HG03442 (cell line): ENCODE data around the gene TPST2.

Source experiments
- ATAC-seq: cut with Tn5 transposase; IDR thresholded peaks from one replicate; pipeline ENCODE4 v1.9.1; 2021; ENCODE audit warnings: mild to moderate bottlenecking, moderate library complexity; ENCODE audit not compliant: unreplicated experiment

The TPST2 gene

DNA sequence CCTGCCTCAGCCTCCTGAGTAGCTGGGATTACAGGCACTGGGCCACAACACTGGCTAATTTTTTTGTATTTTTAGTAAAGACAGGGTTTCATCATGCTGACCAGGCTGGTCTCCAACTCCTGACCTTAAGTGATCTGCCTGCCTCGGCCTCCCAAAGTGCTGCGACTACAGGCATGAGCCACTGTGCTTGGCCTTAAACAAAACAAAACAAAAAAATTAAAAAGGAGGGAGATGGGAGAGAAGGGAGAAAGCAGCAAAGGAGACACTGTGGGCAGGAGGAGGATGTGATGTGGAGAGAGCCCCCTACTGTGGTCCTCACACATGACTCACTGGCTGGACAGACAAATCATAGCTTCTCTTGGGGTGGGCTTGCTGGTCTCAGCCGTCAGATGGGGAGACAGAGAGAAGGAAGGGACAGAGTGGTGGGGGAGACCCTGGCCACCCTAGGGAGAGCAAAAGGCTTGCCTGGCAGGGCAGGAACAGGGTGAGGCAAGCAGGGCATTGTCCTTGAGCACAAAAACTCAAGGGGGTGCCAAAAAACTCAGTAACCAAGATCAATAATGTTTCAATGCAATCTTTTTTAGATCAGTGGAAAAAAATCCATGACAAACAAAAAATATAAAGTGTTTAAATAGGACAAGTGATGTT lies 31.6 kb downstream of the TPST2 start:
- ATAC-seq: no peak

DNA sequence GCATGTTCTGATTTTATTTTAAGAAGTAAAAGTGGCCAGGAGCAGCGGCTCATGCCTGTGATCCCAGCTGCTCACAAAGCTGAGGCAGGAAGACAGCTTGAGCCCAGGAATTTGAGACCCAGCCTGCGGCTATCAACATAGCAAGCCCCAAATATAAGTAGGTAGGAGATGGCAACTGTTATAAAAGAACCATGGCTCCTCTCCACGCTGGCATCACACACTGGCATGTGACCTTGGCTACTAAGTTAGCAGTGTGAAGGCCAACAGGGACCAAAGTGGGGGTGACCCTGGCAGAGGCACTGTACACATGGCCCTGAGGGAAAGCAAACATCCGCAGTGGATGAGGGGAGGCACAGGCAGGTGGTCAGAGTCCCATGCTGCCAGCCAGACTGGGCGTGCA lies 33.0 kb downstream of the TPST2 start:
- no peak for ATAC-seq

DNA sequence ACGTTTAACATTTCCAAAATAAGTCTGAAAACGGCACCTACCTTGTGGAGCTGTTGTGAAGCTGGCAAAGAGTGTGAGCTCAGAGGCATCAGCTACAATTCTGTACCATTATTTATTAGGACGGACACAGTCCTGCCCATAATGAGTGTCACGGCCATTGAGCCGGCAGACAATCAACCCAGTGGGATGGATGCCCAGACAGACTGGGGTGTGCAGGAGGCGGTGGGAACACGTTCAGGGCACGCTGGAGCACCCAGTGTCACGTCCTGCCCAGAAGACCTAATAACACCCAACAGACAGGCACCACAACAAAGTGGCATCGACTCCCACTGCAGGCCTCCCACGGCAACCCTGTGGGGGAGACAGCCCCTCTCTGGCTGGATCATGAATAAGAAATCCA lies 34.5 kb downstream of the TPST2 start:
- no peak for ATAC-seq

DNA sequence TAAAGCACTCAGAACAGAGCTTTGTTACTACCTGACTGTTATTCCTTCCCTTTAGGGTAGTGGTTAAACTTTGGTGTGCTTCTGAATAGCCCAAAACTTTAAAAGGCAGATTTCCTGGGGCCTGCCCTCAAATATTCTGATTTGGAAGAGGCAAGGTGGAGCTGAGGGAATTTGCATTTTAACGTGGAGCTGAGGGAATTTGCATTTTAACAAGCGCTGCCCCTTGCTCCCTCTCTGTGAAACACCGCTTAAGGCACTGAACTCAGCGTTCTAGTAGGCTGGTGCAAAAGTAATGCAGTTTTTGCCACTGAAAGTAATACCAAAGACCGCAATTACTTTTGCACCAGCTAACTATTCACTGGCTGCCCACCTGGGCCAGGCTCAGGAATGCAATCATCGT lies 35.0 kb downstream of the TPST2 start:
- ATAC-seq: no peak

DNA sequence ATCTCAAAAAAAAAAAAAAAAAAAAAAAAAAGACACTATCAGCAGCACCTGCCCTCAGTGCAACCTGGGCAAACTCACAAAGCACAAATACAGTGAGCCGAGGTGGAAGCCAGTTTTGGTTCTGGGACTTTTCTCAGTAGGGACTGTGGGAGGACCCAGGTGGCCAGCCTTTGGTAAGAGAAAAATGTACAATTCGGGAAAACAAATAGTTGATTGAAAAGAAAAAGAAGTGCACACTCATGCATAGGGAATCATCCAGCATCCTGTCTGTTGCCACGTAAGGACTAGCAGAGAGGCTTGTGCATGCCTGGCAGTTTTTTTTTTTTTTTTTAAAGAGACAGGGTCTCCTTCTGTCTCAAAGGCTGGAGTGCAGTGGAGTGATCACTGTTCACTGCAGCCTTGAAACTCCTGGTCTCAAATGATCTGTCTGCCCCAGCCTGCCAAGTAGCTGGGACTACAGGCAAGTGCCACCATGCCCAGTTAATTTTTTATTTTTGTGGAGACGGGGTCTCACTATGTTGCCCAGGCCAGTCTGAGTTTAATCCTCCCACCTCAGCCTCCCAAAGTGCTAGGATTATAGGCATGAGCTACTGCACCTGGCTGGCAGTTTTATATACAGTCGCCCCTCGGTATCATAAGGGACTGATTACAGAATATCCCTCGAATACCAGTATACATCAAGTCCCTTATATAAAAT lies 36.7 kb downstream of the TPST2 start:
- no peak for ATAC-seq

DNA sequence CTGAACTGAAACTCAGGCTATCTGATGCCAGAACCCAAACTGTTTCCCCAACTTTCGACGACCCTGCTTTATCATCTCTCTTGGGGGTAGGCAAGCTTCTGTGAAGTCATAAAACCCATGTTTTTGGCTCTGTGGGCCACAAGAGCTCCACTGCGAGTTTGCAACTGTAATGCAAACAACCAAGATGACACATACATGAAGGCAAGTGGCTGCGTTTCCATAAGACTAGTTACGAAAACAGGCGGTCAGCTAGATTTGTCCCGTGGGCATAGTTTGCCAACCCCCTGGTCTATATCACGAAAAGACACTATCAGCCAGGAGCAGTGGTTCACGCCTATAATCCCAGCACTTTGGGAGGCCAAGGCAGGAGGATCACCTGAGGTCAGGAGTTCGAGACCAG lies 37.5 kb downstream of the TPST2 start:
- ATAC-seq: no peak

DNA sequence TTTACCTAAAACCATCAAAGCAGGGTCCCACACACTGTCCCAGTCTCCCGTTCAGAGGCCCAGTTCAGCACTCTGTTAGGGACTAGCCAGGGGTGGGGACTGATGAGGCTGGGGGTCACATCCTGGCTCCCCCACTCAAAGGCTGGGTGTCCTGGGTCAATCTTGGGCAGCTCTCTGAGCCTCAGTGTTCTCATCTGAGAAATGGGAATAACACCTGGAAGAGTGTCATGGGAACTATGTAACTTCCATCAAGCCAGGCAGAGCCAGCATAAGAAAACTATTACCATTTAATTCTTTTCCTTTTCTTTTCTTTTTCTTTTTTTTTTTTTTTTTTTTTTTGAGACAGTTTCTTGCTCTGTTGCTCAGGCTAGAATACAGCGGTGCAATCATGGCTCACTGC lies 38.4 kb downstream of the TPST2 start:
- no peak for ATAC-seq

DNA sequence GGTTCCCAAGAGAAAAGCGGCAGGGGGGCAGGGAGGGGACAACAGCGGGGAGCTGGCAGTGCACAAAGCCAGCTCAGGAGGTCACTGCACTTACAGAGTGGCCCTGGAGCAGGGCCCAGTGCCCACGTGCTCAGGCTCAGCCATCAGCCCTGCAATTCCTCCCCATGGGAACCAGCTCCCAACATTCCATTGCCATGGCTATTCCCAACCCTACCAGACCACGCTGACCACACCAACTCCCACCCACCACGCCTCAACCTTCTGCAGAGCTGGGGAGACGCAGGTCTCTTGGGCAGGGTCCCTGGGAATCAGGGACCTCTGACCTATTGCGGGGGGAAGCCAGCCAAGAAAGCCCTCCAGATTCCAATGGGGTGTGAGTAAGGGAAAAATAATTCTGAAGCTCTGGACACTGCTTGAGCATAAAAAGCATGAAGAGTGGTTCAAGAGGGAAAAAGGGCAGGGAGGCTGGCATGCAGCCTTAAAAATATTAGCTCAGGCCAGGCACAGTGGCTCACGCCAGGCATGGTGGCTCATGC lies 39.4 kb downstream of the TPST2 start:
- no peak for ATAC-seq

DNA sequence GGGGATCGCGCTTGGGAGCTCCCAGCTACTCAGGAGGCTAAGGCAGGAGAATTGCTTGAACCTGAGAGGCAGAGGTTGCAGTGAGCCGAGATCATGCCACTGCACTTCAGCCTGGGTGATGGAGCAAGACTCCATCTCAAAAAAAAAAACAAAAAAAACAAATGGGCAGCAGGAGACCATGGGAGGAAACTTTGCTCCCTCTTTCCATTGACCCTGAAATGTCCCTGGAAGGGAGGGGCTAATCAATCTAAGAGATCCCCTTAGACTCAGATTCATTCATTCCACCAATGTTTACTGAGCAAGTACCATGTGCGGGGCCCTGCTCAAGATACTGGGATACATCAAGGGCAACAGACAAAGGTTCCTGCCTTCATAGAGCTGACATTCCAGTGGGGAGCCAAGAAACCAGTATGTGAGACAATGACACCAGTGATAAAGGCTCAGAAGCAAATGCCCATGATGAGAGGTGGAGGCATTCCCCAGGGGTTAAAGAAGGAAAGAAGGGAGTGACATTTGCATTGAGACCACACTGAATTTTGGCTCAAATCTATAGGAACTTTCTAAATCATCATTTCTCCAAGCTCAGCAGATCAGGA lies 39.9 kb downstream of the TPST2 start:
- ATAC-seq: no peak

DNA sequence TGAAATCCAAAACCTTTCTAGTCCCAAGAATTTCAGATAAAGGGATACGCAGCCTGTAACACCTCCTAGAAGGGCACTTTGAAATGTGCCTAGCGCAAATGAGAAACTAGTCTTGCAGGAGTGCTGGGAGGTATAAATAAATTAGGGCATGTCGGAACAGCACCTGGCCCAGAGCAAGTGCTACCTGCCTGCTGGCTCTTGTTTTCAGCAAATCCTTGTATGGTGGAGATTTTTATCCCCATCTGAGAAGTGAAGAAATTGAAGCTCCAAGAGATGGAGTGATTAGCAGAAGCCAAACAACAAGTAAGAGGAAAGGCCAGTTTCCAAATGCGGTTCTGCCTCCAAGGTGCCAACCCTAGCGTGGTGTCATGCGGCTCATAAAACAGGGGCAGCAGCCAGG lies 40.9 kb downstream of the TPST2 start:
- ATAC-seq: no peak

DNA sequence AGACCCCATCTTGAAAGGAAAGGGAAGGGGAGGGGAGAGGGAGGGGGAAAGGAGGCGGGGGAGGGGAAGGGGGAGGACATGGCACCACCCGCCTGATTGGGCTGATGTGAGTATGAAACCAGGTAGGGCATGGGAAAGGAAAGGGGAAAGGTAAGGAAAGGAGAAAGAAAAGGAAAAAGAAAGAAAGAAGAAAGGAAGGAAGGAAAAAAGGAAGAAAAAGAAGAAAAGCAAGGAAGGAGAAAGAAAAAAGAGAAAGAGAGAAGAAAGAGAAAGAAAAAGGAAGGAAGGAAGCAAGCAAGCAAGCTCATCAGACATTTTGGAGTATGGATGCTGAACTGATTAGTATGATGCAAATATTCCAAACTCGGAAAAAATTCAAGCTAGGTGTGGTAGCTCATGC lies 41.6 kb downstream of the TPST2 start:
- ATAC-seq: no peak

DNA sequence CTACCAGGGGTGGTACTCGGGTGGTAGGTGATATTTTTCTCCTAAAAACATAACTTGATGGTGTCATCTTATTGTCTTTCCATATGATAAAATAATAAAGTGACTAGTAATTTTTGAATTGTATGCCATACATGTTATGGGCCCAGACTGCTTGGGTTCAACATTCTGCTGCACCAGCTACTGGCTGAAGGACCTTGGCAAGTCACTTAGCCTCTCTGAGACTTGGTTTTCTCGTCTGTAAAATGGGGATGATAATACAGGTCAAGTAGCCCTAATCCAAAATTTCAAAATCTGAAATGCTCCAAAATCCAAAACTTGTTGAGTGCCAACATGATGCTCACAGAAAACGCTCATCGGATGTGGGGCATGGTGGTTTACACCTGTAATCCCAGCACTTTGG lies 42.1 kb downstream of the TPST2 start:
- no peak for ATAC-seq

DNA sequence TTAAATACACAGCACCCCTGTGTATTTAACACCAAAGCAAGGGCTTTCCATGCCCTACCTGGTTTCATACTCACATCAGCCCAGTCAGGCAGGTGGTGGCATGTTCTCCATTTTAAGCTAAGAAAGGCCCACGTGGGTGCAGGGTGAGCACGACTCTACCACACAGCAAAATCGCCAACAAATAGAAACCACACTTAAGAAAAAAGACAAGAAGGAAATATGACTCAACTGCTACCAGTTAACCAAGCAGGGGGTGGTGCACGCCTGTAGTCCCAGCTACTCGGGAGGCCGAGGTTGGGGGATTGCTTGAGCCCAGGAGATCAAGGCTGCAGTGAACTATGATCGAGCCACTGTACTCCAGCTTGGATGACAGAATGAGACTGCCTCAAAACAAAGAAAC lies 42.5 kb downstream of the TPST2 start:
- no peak for ATAC-seq

DNA sequence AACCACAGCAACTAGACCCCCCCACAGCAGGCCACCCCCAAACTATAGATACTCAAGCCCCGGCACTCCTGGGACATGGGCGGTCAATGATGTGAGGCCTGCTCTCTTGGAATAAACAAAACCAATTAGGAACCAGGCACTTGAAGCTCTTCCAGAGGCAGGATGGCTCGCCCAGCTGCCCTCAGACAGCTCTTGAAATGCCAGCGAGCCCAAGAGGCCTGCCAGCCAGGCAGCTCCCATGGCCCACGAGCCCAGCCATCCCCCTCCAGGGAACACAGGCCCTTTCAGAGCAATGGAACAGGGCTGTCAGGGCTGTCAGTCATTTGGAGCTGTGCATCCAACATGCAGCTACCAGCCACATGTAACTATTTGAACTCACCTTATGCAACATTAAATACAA lies 43.6 kb downstream of the TPST2 start:
- ATAC-seq: no peak

DNA sequence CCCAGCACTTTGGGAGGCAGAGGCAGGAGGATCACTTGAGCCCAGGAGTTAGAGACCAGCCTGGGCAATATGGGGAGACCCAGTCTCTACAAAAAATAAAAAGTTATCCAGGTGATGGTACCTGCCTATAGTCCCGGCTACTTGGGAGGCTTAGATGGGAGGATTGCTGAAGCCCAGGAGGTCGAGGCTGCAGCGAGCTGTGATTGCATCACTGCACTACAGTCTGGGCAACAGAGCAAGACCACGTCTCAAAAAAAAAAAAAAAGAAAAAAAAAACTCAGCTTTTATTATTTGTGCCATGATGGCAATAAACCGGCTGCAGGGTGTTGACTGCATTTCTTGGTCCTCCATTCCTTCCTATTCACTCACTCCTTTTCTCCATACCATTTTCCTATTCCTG lies 44.1 kb downstream of the TPST2 start:
- ATAC-seq: no peak

DNA sequence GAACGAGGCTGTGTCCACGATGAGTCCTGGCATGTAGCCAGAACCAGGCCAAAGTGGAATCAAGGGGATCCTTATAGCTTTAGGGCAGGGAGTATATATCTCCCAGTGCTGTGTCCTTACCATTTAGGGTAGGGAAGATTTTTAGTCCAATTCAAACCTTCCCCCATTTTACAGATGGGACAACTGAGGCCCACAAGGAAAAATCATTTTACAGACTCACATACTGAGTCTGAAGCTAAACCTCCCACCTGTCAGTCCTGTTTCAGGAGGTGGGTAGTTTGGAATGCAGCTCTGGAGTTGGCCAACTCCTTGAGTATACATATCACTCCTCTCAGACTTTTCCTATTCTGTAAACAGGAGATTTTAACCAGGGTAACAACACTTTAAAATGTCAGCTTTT lies 44.5 kb downstream of the TPST2 start:
- no peak for ATAC-seq

DNA sequence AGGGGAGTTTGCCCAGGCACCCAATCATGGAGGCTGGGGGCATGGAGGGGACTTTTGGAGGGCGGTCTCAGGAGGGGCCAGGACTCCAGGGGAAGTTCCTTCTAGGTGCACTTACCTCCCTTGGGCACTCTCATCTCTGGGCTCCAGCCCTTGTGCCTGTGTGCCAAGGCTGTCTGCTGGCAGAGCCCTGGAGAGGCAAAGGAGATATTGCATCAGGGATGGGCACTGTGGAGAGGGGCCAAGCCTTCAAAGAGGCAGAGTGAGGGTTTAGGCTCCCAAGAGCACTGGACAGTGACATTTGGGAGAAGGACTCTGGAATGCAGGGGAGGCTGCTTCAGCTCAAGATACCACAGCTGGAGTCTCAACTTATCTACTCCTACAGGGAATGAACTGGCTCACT lies 45.4 kb downstream of the TPST2 start:
- ATAC-seq: no peak

DNA sequence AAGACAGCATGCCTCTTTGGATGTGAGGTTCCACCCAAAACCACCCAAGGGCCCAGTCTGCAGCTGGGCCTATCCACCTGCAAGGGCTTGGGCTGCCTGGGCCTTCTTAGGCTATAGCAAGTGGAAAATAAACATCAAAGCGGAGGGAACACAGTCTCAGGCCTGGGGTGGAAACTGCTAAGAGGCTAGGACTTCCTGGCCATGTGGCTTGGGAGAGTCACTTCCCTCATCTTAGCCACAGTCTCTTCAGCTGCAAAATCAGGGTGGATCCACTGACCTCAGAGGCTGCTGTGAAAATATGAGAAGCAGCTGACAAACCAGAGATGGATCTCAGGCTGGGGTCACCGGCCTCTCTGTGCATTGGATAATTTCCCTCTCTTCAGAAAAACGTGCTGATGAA lies 47.1 kb downstream of the TPST2 start:
- ATAC-seq: no peak

DNA sequence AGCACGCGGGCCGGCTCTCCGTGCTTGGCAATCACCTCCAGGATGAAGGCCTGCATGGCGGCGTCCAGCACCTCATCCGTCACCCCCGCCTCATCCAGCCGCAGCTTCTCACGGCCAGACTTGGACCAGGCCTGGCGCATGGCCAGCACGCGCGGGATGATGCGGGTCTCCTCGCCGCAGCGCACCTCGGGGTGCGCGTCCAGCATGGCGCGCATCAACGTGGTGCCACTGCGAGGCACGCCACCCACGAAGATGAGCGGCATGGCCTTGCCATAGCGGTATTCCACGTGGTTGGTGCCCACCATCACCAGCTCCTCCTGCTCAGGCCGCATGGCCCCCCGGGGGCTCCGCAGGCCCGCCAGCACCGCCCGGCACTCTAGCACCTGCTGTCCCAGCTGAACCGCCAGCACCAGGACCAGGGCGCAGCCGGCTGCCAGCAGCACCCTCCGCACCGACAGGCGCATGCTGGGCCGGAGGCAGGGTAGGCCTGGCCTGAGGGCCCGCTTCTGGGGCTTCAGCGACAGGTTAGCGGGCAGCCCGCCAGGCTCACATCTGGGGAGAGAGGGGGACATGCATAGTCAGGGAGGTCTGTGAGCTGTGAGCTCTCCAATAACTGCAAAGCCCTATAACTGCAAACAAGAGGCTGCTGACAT lies 48.6 kb downstream of the TPST2 start:
- no peak for ATAC-seq

DNA sequence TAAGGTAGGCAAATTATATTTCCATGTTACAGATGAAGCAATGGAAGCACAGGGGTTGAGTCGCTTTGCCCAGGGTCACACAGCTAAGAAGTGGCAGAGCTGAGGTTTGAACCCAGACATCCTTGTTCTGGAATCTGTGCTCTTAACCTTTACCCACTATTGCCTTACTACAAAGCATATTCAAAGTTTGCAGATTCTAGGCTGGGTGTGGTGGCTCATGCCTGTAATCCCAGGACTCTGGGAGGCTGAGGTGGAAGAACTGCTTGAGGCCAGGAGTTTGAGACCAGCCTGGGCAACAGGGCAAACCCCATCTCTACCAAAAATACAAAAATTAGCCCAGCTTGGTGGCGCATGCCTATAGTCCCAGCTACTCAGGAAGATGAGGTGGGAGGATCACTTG lies 49.8 kb downstream of the TPST2 start:
- ATAC-seq: no peak

DNA sequence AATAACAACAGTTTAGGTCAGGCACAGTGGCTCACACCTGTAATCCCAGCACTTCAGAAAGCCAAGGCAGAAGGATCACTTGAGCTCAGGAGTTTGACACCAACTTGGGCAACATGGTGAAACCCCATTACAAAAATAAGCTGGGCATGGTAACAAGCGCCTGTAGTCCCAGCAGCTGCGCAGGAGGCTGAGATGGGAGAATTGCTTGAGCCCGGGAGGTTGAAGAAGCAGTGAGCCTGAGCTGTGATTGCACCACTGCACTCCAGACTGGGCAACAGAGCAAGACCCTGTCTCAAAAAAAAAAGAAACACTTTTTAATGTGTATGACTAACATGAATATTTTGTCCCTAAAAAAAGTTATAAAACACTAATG lies 53.2 kb downstream of the TPST2 start:
- ATAC-seq: no peak
